Neural crest cell (in vitro differentiated cells): Measurements from ENCODE around the gene CSRNP3. TPM values are rescaled to one million over a fixed set of nuclear protein-coding genes. Genes with fewer than 3 reads are reported as not detected.

Source experiments
- DNase-seq: peaks from one replicate; pipeline ENCODE4 v3.0.0; 2021; ENCODE audit warnings: low read depth, mixed read lengths, low spot score
- H3K27ac Mint-ChIP-seq: one replicate; pipeline ENCODE4 v1.8.0; 2021; ENCODE audit warnings: mild to moderate bottlenecking, mixed read lengths; ENCODE audit not compliant: unreplicated experiment
- H3K27me3 Mint-ChIP-seq: 2 replicates; pipeline ENCODE4 v1.8.0; 2021; ENCODE audit warnings: low read depth, mild to moderate bottlenecking, mixed read lengths
- H3K36me3 Mint-ChIP-seq: 2 replicates; pipeline ENCODE4 v1.8.0; 2021; ENCODE audit warnings: low read depth, mild to moderate bottlenecking, mixed read lengths
- H3K4me1 Mint-ChIP-seq: 2 replicates; pipeline ENCODE4 v1.8.0; 2021; ENCODE audit warnings: mixed read lengths
- H3K4me3 Mint-ChIP-seq: one replicate; pipeline ENCODE4 v1.8.0; 2021; ENCODE audit warnings: mild to moderate bottlenecking, mixed read lengths
- H3K9me3 Mint-ChIP-seq: 2 replicates; pipeline ENCODE4 v1.8.0; 2021; ENCODE audit warnings: mixed read lengths
- CTCF ChIP-seq: fragments of 200-600 bp; sonication (generic); conservative IDR thresholded peaks from 2 replicates; pipeline ENCODE4 v1.5.0; 2021; ENCODE audit warnings: antibody characterized with exemption, mild to moderate bottlenecking
- total RNA-seq: library from RNA; stranded (reverse); gene quantifications from 2 replicates; pipeline ENCODE4 v1.2.1, GENCODE V29; 2021

The CSRNP3 gene
- total RNA-seq, 1 donor from 2014 or later, result 28.4 TPM

GRCh38 chr2:165609672-165610071, 140.2 kb downstream of the CSRNP3 start:
- DNase-seq, result no peak
- Mint-ChIP-seq H3K4me1 (peaks cover 31% of the 10 kb centered on the region), H3K36me3 (peaks cover 29% of the 10 kb centered on the region), H3K4me3 (no peak overlapping the region), H3K27ac (peak overlapping the region; percentile 4), H3K27me3 (no peaks in the 10 kb centered on the region), H3K9me3 (no peaks in the 10 kb centered on the region)
- TF ChIP-seq CTCF, result no peak

- no peaks in the 10 kb centered on the region for H3K27me3 Mint-ChIP-seq
- H3K9me3 Mint-ChIP-seq, result no peaks in the 10 kb centered on the region
- TF ChIP-seq CTCF, result no peak
- DNase-seq, result no peak
- H3K4me3 Mint-ChIP-seq, result no peak overlapping the region
- H3K36me3 Mint-ChIP-seq, result peaks cover 28% of the 10 kb centered on the region
- H3K4me1 Mint-ChIP-seq, result peaks cover 31% of the 10 kb centered on the region
- no peak overlapping the region for H3K27ac Mint-ChIP-seq
Observed at GRCh38 chr2:165610591-165611029, 141.1 kb downstream of the CSRNP3 start.

GRCh38 chr2:165617741-165618481, 148.4 kb downstream of the CSRNP3 start:
- H3K9me3 Mint-ChIP-seq, result no peaks in the 10 kb centered on the region
- peaks cover 40% of the 10 kb centered on the region for H3K4me1 Mint-ChIP-seq
- H3K4me3 Mint-ChIP-seq, result no peak overlapping the region
- no peak for TF ChIP-seq CTCF
- H3K27ac Mint-ChIP-seq, result no peak overlapping the region
- H3K36me3 Mint-ChIP-seq, result peaks cover 29% of the 10 kb centered on the region
- no peaks in the 10 kb centered on the region for H3K27me3 Mint-ChIP-seq
- DNase-seq, result no peak

GRCh38 chr2:165618806-165619205, 149.3 kb downstream of the CSRNP3 start:
- no peaks in the 10 kb centered on the region for H3K9me3 Mint-ChIP-seq
- no peaks in the 10 kb centered on the region for H3K27me3 Mint-ChIP-seq
- H3K4me3 Mint-ChIP-seq, result no peak overlapping the region
- no peak for DNase-seq
- no peak overlapping the region for H3K27ac Mint-ChIP-seq
- peaks cover 38% of the 10 kb centered on the region for H3K4me1 Mint-ChIP-seq
- H3K36me3 Mint-ChIP-seq, result peaks cover 20% of the 10 kb centered on the region
- no peak for TF ChIP-seq CTCF

- Mint-ChIP-seq H3K27me3 (no peaks in the 10 kb centered on the region), H3K27ac (peak overlapping the region; percentile 97), H3K9me3 (no peaks in the 10 kb centered on the region), H3K4me1 (peaks cover 47% of the 10 kb centered on the region), H3K36me3 (peaks cover 17% of the 10 kb centered on the region), H3K4me3 (no peak overlapping the region)
- no peak for TF ChIP-seq CTCF
- no peak for DNase-seq
Observed at GRCh38 chr2:165621086-165621560, 151.6 kb downstream of the CSRNP3 start.
